HL-60 (cell line): Measurements from ENCODE around the gene GFER.

Experiments used
- DNase-seq, 2 experiments: peaks; one replicate each; pipeline ENCODE4 v3.0.0-alpha.2; 2010 to 2020; ENCODE audit warnings: low read depth in 1 of 2, low spot score in 1 of 2
- H3K27ac ChIP-seq: fragments of 250-450 bp; sonication (Bioruptor Pico); replicated peaks from 2 replicates; pipeline ENCODE4 v1.5.1; 2020; ENCODE audit warnings: mild to moderate bottlenecking, moderate library complexity
- H3K27me3 ChIP-seq: fragments of 250-450 bp; sonication (Bioruptor Pico); 2 replicates; pipeline ENCODE4 v1.5.1; 2021; ENCODE audit warnings: mild to moderate bottlenecking, moderate library complexity; ENCODE audit not compliant: insufficient read depth, poor library complexity, severe bottlenecking
- H3K4me3 ChIP-seq: replicated peaks from 2 replicates; pipeline ENCODE4 v1.5.1; 2011; ENCODE audit warnings: mild to moderate bottlenecking, control low read depth, low read length; ENCODE audit not compliant: insufficient read depth
- CTCF ChIP-seq: IDR thresholded peaks from one replicate; pipeline ENCODE4 v1.5.1; 2011; ENCODE audit warnings: low read length, control low read depth, inconsistent platforms; ENCODE audit not compliant: insufficient read depth
- GABPA ChIP-seq: IDR thresholded peaks from 2 replicates; pipeline ENCODE4 v1.6.1; 2012; ENCODE audit warnings: low read depth
- POLR2AphosphoS5 ChIP-seq: IDR thresholded peaks from 2 replicates; pipeline ENCODE4 v1.6.1; 2012; ENCODE audit warnings: low read depth
- REST ChIP-seq: IDR thresholded peaks from 2 replicates; pipeline ENCODE4 v1.6.1; 2012; ENCODE audit warnings: low read depth; ENCODE audit not compliant: insufficient replicate concordance
- SPI1 ChIP-seq: IDR thresholded peaks from 2 replicates; pipeline ENCODE4 v1.6.1; 2012; ENCODE audit warnings: low read depth, mild to moderate bottlenecking, borderline replicate concordance

Gene GFER

GRCh38 chr16:1945559-1946391 is 38.2 kb upstream of the GFER start:
- no peak overlapping the region for H3K4me3 ChIP-seq
- H3K27me3 ChIP-seq = no peaks in the 10 kb centered on the region
- H3K27ac ChIP-seq = no peak overlapping the region
- TF ChIP-seq REST = no peak
- no peak for DNase-seq

- TF ChIP-seq SPI1 (no peak), REST (no peak), GABPA (no peak), CTCF (no peak), POLR2AphosphoS5 (no peak)
- DNase-seq = no peak
- no peak overlapping the region for H3K4me3 ChIP-seq
- H3K27ac ChIP-seq = no peak overlapping the region
- no peaks in the 10 kb centered on the region for H3K27me3 ChIP-seq
Measured at GRCh38 chr16:1946495-1947368, 37.3 kb upstream of the GFER start.

- no peak overlapping the region for H3K27ac ChIP-seq
- no peaks in the 10 kb centered on the region for H3K27me3 ChIP-seq
- no peak overlapping the region for H3K4me3 ChIP-seq
- no peak for DNase-seq
- TF ChIP-seq POLR2AphosphoS5 (no peak), CTCF (no peak), REST (no peak), GABPA (no peak), SPI1 (no peak)
Measured at GRCh38 chr16:1947369-1947670, 36.7 kb upstream of the GFER start.
